Measurements from ENCODE around the gene WNT7A. TPM values are rescaled to one million over a fixed set of nuclear protein-coding genes. Genes with fewer than 3 reads are reported as not detected.
"Not testable (repeated sequence)": the region's sequence is repeated elsewhere in the genome, so short reads cannot be mapped to it uniquely, and the experiment has no call there.

WNT7A gene
- total RNA-seq, 1 experiment from 2014 or later, result not detected

DNA sequence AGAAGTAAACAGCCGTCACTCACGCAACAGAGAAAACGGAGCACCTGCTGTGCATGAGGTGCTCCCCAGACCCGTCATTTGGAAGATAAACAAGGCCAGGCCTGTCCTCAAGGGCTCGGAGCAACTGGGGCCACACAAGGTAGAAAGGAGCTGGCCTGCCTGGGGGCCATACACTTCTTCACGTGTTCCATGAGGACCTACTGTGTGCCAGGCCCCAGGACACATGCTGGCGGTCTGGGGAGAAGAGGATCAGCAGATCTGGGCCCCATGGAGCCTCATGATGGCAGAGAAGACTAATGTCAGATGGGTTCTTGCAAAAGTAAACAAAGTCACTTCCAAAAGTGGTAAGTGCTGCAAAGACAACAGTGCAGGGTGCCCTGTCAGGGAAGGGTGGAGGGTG lies 14.3 kb downstream of the WNT7A start:
- DNase-seq (ENCODE audit: low spot score), result no peak

DNA sequence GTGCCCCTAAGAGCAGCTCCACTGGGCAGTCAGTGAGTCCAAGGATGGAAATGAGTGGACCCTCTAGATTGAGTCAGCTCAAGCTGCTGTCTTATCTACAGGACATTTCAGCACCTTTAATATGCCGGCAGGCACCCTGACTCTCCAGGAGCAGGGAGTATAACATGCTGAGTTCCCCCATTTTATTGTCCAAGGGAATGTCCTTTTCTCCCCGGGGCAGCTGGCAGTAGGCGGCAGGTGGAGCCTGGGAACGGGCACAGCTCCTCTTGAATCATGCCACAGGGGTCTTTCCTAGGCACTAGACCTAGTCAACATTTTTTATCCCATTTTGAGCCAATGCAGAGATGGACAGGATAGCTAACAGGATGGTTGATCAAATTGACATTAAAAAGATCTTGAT lies 14.8 kb downstream of the WNT7A start:
- DNase-seq (ENCODE audit: low spot score), result no peak

DNA sequence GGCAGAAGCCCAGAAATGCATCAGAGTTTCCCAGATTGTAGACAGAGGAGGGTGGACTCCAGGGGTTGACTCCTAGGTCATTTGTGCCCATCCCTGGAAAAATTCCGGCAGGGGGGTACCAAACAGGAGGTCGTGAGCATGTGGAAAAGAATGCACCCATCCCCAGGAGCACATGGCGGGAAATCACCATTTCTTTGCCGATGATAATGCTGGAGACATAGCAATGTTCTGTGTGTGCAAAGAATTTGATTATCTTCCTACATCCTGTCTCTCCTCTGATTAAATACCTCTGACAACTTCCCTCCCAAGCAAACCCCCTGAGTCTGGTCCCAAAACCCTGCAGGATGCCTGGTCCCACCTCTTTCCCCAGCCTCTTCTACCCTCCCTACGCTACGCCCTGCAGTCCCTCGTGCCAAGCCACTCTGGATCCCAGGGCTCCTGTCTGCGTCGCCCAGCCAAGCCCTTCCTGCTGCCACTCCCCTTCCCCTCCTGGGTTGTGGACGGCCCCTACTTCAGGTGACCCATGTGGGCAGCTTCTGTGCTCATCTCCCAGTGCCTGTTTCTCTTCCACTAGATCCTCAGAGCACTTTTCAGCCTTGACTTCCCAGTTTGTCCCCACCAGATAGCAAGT lies 15.8 kb downstream of the WNT7A start:
- no peak for DNase-seq (ENCODE audit: low spot score)

DNA sequence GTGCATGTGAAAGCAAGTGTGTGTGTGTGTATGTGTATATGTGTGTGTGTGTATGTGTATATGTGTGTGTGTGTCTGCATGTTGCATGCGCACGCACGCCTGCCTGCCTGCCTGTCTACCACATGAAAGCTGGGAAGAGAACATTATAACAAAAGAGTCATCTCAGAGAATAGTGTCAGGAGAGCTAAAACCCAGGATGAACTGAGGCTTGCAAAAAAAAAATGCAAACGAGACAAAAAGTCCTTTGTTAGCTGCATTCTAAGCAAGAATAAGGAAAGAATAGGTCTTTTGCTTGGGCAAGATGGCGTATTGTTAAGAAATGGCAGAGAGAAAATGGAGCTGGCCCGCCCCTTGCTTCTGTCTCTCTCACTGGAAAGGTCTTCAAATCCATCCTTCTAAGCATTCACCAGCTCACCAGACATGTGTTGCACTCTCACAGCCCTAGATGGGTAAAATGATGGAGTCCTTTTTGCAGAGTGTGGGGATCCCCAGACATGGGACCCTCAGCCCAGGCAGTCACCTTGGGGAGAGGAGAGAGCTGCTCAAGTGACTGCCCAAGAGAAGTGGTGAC lies 16.4 kb downstream of the WNT7A start:
- no peak for DNase-seq (ENCODE audit: low spot score)

DNA sequence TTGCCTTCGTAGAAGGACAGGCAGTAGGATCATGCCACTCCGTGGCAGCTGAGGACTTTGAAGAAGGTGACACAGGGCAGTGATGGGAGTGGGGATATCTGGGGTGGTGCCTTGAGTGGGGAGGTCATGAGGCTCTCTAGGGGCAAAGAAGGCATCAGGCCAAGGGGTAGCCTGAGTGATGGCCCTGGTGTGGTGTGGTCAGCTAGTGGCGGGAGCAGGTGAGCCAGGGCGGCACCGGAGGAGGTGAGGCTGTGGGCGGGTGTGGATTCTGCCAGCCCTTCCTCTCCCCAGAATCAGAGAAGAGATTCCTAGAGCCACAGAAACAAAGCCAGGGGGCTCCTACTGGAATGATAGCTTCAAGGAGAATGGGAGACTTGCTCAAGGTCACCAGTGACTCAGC lies 18.4 kb downstream of the WNT7A start:
- DNase-seq (ENCODE audit: low spot score), result no peak

DNA sequence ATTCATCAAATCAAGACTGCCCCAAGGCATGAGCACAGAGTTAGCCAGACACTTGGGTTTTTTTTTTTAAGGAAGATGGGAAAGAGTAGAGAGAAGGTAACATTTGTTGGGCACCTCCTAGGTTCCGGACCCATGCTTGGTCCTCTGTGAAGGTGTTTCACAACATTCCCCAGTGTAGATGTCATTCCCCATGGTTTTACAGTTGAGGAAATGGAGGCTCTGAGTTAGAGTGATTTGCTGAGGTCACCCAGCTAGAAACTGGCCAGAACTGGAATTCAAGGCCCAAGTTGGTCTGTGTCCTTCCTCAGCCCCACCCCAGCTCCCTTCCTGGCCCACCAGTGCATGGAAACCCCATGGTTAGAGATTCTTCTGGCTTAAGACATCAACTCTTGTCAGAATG lies 19.9 kb downstream of the WNT7A start:
- DNase-seq (ENCODE audit: low spot score), result no peak

DNA sequence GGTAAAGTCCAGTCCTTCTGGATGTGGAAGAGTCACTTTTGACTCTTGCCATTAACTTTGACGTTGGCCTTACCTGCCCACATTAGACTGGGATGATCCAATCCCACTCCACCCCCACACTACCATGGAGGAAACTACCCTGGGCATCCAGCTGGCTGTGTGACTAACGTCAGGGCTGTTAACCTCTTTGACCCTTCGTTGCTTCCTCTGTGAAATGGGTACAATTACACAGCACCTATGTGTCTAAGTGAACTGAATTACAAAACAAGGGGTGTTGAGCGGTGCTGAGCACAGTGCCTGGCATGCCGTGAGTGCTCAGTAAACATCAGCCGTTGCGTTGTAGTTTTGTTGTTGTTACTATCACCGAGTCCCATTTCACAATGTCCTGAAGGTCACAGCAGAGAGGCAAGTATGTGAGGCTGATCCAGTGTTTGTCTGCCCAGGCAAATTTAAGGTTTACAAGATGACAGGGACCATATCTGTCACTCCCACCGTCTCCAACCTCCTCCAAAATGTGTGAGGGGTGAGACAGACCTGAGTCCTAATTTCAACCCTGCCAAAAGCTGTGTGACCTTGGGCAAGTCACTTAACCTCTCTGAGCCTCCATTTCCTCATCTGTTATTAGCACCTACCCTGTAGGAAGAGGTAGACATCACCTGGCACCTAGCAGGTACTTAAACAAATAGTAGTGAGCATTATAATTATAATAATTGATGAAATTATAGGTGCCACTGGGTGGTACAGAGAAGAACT lies 20.9 kb downstream of the WNT7A start:
- DNase-seq (ENCODE audit: low spot score), result no peak

DNA sequence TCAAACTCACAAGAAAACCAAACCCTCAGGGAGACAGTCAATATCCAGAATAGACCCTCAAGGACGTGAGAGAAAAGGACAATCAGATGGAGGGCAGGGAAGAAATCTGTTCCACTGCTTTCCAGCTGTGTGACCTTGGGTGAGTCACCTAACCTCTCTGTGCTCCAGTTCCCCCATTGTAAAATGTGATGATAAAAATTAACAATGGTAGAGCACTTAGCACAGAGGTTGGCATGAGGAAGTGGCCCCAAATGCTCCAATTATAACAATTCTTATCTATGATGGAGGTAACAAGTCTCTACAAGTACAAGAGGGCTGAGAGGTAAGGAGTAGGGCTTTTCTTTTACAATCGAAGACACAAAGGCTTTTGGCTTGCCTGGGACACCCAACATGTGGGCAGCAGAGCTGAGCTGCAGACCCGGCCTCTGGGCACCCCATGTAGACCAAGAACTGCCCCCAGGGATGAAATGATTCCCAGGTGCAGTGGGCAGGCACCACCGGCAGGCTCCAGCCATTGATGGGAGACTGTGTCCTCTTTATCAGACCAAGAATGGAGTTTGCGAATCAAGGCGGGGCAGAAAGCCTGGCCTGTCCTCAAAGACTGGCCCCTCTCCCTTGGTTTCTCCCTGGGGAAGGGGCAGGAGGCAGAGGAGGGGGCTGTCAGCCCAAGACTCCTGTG lies 22.0 kb downstream of the WNT7A start:
- no peak for DNase-seq (ENCODE audit: low spot score)

DNA sequence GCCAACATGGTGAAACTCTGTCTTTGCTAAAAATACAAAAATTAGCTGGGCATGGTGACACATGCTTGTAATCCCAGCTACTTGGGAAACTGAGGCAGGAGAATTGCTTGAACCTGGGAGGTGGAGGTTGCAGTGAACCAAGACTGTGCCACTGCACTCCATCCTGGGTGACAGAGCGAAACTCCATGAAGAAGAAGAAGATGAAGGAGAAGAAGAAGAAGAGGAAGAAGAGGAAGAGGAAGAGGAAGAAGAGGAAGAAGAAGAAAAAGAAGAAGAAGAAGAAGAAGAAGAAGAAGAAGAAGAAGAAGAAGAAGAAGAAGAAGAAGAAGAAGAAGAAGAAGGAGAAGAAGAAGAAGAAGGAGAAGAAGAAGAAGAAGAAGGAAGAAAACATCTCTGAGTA lies 23.2 kb downstream of the WNT7A start:
- DNase-seq (ENCODE audit: low spot score), result not testable (repeated sequence)

DNA sequence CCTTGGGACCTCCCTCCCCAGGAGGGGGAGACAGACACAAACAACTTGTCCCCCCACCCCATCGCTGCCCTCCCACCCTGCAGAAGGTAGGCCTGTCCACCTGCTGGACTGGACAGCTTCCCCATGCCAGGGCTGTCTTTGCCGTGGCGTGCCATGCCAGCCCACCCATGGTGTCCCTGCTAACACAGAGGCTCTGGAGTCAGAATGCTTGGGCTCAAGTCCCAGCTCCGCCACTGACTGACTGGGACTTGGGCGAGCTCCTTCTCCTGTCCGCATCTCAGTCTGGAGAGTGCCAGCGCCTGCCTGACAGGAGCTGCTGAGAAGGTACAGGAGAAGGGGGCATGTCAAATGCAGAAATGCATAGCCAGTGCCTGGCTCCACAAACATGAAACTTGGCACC lies 23.9 kb downstream of the WNT7A start:
- no peak for DNase-seq (ENCODE audit: low spot score)

DNA sequence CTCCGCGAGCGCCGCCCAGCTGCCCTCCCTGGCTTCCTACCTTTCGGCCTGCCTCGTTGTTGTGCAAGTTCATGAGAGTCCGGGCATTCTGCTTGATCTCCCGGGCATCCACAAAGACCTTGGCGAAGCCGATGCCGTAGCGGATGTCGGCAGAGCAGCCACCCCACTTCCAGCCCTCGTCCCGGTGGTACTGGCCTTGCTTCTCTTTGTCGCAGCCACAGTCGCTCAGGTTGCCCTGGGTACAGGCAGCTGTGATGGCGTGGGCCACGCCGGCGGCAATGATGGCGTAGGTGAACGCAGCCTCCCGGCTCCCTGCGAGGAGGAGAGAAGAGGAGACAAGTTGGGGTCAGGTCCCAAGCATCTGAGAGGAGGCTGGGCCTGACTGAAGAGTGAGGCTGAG lies 25.4 kb downstream of the WNT7A start:
- no peak for DNase-seq (ENCODE audit: low spot score)

DNA sequence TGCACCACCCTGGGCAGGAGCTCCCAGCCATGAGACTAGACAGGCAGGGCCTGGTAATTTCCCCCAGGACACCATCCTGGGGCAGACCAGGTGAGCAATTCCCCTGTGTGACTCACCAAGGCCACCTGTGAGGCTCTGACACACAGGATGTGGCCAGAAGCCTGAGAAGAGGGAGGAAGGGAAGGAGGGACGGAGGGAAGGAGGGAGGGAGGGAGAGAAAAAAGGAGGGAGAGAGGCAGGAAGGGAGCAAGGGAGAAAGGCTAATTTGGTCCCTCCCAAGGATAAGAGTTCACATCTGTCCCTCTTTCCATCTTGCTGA lies 25.9 kb downstream of the WNT7A start:
- DNase-seq (ENCODE audit: low spot score), result peak; percentile 69

DNA sequence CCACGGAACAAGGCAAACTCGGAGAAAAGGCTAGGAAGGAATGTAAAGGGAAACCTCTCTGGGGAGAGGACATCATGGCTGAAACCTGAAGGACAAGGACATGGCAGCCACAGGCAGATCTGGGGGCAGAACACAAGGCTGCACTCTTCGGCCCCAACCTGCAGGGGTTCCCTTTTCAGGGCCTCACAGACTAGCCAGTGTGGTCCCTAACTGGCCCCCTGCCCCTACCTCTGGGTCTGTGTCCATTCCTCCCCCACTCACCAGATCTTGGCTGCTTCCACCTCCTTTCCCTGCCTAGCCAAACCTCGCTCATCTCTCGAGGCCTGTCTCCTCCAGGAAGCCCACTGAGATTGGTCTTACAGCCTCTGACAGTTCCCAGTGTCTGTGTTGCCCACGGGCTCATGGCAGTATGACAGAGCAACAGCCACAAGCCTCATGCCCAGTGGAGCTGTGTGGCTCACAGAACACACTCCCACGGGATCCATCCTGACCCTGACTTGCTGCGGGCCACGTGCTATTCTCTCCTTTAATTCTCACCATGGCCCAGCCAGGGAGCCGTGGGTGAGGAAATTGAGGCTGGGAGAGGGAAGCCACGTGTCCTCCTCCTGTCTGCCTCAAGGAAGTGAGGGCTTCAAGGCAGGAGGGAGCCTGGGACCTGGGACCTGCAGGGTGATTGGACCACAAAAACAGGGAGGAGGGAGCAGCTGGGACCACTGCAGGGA lies 26.5 kb downstream of the WNT7A start:
- DNase-seq (ENCODE audit: low spot score), result no peak

DNA sequence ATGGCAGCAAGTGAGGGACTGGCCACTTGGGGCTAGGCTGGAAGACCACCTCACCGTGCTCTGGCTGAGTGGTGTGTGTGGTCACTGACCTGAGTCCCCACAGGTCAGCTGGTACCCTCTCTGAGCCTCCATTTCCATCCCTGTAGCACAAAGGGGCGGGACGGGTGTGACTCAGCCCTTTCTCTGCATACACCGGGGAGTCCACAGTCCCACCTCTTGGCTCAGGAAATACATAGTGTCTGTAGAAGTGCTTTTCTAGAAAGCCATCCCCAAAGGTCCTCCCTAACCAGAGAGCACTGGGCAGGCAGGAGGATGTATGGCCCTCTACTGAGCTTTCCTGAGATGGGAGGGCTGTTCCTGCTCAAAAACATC lies 27.2 kb downstream of the WNT7A start:
- peak; percentile 40 for DNase-seq (ENCODE audit: low spot score)

DNA sequence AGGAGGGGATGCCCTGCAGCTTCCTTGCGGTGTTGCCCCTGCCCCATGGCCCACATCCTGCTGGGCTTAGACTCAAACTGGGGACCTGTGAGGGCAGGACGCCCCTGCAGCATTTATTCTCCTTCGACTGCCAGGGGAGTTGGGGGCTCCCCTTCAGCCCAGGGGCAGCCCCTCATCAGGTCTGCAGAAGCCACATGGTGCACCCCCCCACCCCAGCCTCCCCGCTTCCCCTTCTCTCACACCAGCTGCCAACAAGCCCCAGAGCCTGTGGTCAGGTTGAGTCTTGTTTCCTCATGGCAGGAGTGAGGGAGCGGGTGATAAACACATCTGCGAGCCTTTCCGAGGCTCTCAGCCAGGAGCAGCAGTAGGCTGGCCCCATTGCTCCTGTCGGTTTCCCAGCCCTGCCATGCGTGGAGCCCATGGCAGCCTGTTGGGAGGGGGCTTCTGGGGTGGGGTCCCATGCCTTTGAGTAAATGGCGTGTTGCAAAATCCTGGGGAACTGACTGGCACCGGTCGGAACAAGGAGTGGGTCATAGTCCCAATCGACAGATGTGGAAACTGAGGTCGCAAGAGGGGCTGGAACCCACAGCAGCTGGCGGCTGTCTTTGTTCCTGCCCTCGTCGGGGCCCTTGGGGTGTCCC lies 27.8 kb downstream of the WNT7A start:
- DNase-seq (ENCODE audit: low spot score), result no peak

DNA sequence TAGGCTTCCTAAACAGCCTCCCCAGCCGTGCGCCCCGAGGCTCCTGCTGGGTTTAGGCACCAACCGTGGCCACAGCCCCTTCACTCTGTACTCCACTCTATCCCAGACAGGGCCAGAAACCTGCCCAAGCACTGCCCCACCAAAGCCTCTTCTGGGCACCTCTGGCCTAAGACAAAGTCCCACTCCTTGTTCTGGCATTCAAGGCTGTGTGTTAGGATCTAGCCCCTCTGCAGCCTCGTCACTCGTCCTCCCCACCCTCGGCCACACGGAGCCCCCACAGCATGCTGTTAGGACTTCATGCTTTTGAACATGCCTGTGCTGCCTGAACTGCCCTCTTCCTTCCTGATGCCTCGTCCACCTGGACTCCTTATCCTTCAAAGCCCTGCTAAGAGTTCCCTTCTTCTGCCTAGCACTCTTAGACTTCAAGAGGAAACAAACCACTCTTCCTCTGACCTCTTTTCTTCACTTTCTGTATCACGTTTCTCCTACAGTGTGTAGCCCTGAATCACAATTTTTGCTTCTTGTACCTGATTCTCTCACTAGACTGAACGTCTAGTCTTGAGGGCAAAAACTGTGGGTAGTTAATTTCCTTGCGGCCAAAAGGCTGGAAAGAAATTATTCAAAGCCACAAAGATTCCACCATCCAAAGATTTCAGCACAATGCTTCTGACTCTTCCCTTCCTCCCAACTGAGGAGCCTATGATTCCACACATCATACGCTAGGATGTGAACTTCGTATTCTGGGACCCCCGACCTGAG lies 28.6 kb downstream of the WNT7A start:
- no peak for DNase-seq (ENCODE audit: low spot score)

DNA sequence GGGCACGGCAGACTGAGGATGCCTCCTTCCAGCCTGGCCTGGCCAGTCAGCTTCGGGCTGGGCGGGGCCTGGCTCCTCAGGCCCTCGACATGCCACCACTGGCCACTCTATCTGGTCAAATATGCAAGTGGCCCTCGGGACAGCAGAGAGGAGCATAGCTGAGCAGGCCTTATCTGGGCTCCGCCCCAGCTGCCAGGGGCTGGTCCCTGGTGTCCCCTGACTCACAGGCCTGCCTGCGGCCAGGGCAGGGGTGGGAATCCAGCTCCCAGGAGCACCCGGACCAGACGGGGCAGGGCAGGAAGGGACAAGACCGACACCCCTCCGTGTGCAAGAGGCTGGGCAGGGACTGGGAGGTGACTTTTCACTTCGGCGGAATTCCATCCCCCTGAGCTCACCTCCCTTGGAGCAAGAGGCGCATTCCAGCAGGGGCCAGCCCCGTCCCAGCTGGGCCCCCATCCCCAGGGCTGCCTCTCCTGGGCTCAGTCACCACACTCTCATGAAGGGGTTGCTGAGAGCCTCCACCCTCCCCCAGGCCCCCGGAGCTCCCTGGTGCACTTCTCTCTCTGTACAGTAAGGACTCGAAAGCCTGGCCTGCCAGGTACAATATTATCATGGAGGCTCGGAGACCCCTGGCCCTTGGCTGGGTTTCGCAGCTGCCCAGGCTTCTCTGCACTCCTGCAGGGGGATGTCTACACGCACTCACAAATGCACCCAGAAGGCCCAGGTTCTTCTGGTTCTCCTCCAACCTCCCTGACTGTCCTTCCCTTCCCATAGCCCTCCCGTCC lies 29.5 kb downstream of the WNT7A start:
- peak; percentile 58 for DNase-seq (ENCODE audit: low spot score)

DNA sequence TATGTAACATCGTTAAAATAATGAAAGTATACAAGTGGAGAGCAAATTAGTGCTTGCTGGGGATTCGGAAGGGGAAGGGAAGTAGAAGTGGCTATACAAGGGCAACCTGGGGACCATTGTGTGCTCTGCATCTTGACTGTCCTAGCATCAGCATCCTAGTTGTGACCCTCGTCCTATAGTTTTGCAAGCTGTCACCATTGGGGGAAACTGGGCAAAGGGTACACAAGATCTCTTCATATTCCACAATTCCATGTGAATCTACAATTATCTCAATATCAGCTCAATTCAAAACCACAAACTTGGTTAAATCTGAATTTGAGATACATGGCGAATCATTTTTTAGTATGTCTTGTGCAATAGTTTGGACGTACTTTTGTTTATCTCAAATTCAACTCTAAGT lies 30.9 kb downstream of the WNT7A start:
- no peak for DNase-seq (ENCODE audit: low spot score)

DNA sequence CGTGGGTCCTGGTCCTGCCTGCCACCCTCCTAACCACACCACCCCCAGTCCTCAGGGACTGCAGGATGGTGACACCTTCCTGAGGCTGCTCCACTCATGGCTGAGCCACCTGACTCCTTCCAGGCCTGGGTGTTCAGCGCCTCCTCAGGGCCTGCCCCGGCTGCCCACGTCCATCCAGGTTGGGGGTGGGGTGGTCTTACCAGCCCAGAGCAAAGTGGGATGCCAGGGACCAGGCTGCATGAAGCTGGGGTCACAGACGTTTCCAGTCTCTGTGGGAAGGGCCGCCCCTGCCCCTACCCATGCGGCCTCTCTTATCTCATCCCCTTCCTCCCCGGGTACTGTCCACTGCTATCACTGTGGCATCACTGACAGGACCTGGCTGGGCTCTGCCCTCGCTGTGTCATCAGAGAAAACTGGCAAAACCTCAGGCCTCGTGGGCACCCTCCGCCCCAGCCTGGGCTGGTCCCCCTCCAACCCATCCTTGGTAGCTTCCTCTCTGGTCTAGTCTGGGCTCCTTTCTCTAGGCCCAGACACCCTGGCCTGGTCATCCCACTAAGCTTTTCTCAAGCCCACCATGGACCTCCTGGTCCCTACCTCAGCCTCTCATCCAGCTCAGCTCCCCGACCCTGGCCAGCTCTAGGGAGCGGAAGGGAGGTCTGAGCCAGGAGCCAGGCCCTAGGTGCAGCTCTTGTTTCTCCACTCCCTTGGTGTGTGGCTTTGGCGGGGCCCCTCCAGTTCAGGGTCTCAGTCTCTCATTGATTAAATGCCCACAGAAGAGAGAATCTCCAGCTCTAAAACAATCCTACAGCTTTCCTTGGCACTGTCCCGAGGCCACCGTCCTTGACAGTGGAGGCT lies 32.9 kb downstream of the WNT7A start:
- no peak for DNase-seq (ENCODE audit: low spot score)
